H54 (cell line): ENCODE data around the gene EPB41L1.

ENCODE experiments used
- DNase-seq: peaks from one replicate; pipeline ENCODE4 v3.0.0; 2011; ENCODE audit warnings: low spot score, mixed read lengths; ENCODE audit not compliant: insufficient read length
- FAIRE-seq: peaks from 3 replicates; lab custom pipeline; 2011; peaks lifted over from hg19 to GRCh38; lab: Jason Lieb, UNC
- POLR2A ChIP-seq: IDR thresholded peaks from 2 replicates; pipeline ENCODE4 v1.6.1; 2011; ENCODE audit warnings: low read depth, mild to moderate bottlenecking, low read length

The EPB41L1 gene

GRCh38 chr20:36117638-36118037 lies 36.9 kb upstream of the EPB41L1 start:
- FAIRE-seq: no peak
- DNase-seq: no peak
- TF ChIP-seq POLR2A: no peak

GRCh38 chr20:36118371-36118770 lies 36.2 kb upstream of the EPB41L1 start:
- no peak for DNase-seq

GRCh38 chr20:36119537-36119936 lies 35.0 kb upstream of the EPB41L1 start:
- no peak for FAIRE-seq
- no peak for DNase-seq
- no peak for TF ChIP-seq POLR2A

More at GRCh38 chr20:36118371-36118770, 36.2 kb upstream of the EPB41L1 start:
- TF ChIP-seq POLR2A: no peak
- no peak for FAIRE-seq

GRCh38 chr20:36120241-36120640 lies 34.3 kb upstream of the EPB41L1 start:
- no peak for TF ChIP-seq POLR2A
- no peak for FAIRE-seq
- no peak for DNase-seq

GRCh38 chr20:36120991-36121390 lies 33.5 kb upstream of the EPB41L1 start:
- no peak for TF ChIP-seq POLR2A
- DNase-seq: no peak
- FAIRE-seq: no peak

GRCh38 chr20:36121981-36122930 lies 32.3 kb upstream of the EPB41L1 start:
- FAIRE-seq: no peak
- no peak for TF ChIP-seq POLR2A
- no peak for DNase-seq

- no peak for TF ChIP-seq POLR2A
- no peak for DNase-seq
- no peak for FAIRE-seq
These were observed 31.6 kb upstream of the EPB41L1 start for GRCh38 chr20:36122931-36123288.

- FAIRE-seq (no peak), DNase-seq (no peak)
- no peak for TF ChIP-seq POLR2A
These were observed 29.4 kb upstream of the EPB41L1 start for GRCh38 chr20:36125097-36125496.

GRCh38 chr20:36126836-36127527 lies 27.6 kb upstream of the EPB41L1 start:
- DNase-seq (no peak), FAIRE-seq (no peak)
- TF ChIP-seq POLR2A: no peak

- DNase-seq (peak; percentile 81), FAIRE-seq (peak; percentile 78)
- TF ChIP-seq POLR2A: no peak
These were observed 25.9 kb upstream of the EPB41L1 start for GRCh38 chr20:36128463-36129159.

GRCh38 chr20:36129160-36129543 lies 25.4 kb upstream of the EPB41L1 start:
- FAIRE-seq (no peak), DNase-seq (no peak)
- no peak for TF ChIP-seq POLR2A

GRCh38 chr20:36130390-36130789 lies 24.1 kb upstream of the EPB41L1 start:
- FAIRE-seq (no peak), DNase-seq (no peak)
- no peak for TF ChIP-seq POLR2A

GRCh38 chr20:36132802-36133211 lies 21.7 kb upstream of the EPB41L1 start:
- FAIRE-seq (no peak), DNase-seq (no peak)
- no peak for TF ChIP-seq POLR2A

GRCh38 chr20:36133821-36134220 lies 20.7 kb upstream of the EPB41L1 start:
- FAIRE-seq: no peak

More at GRCh38 chr20:36133821-36134220, 20.7 kb upstream of the EPB41L1 start:
- no peak for TF ChIP-seq POLR2A
- no peak for DNase-seq
